HG03571 (cell line): ENCODE data around the gene RAB3IL1.
"Not testable (repeated sequence)": the region's sequence is repeated elsewhere in the genome, so short reads cannot be mapped to it uniquely, and the experiment has no call there.

Experiments
- ATAC-seq: cut with Tn5 transposase; IDR thresholded peaks from one replicate; pipeline ENCODE4 v1.9.1; 2021; ENCODE audit not compliant: unreplicated experiment

Gene RAB3IL1

GRCh38 chr11:61887839-61888494 is 29.4 kb downstream of the RAB3IL1 start:
- ATAC-seq: no peak

DNA sequence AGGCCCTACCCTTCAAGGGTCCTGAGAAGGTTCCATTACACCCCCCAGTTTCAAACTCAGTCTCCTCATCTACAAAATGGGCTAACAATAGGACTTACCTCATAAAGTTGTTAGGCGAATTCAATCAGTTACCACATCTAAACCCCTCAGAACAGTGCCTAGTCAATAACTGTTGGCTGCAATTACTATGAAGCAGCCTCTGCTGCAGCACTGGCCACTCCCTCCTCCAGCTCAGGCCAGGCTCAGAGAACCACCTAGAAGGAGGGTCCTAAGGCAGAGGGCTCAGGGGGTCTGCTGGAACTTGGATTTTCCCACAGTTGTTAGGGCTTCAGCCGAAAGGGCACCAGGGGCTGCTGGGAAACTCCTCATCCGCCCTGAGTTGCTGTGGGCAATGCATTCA is 30.7 kb downstream of the RAB3IL1 start:
- no peak for ATAC-seq

DNA sequence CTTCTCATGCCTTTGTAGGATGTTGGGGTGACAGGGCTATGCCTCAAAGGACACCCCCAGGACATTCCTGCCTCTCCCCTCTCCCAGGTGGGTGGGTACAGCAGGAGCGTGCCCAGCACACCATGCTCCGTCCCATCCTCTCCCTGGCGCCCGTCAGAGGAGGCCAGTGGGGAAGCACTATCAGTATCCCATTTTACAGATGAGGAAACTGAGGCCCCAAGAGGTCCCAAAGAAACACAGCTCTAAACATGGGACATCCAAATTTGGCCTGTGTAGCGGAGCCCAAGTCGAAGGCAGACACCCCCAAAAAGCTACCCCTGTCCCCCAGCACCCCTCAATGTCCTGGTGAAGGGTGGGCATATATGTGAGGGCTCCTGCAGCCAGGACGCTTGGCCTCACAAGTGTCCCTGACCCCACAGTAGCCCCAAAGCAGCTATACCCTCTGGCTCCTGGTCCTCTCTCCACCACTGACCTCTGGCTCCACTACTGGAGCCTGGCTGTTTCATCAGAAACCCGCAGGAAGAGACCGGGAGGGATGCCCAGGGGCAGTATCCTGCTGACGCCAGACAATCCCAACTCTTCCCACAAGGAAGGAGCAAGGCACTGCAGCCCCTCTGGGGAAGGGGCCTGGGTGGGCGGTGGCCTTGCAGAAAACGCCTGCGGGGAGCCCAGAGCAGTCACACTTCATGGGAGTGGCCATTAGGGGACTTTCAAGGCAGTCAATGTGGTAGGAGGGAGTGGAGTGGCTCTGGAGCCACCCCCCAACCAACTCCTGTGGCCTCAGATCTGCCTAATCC is 31.4 kb downstream of the RAB3IL1 start:
- no peak for ATAC-seq

DNA sequence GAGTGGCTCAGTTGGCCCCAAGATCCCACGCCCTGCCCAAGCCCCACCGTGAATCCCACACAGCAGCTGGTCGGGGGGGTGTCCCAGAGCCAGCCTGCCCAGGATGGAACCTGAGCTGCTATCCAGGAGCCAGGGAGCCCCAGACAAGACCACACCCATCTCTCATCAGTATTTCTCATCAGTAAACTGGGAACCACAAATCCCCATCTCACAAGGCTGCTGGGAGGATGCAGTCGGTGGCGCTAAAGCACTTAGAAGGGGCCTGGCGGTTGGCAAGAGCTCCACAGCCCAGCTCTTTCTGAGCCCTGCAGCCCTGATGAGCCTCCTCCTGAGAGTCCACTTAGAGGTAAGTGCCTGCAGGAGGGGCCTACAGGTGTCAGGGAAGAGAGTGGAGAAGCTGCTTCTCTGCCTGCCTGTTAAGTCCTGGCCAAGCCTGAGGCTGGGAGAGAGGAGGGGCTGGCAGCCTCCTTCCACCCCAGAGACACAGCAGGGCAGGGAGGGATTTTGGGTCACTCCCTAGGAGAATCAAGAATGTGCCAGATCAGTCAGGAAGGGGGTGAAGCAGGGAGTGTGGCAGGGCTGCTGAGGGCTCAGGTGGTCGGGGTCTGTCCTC is 32.1 kb downstream of the RAB3IL1 start:
- ATAC-seq: no peak

GRCh38 chr11:61883947-61884346 is 33.4 kb downstream of the RAB3IL1 start:
- ATAC-seq: no peak

DNA sequence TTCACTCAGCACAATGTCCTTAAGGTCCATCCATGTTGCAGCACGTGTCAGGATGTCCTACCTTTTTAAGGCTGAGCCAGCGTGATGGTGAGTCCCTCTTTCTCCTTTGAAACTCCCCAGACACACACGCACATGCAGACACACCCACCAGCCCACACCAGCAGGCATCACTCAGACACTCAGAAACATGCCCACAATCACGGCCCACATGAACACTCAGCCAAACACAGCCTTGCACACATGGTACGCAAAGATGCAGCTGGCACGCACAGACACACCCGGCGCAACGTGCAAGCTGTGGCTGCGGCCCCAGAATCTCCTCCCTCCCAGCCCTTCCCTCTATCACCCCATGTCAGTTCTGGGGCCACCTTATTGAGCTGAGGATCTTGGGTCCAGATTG is 34.0 kb downstream of the RAB3IL1 start:
- ATAC-seq: no peak

DNA sequence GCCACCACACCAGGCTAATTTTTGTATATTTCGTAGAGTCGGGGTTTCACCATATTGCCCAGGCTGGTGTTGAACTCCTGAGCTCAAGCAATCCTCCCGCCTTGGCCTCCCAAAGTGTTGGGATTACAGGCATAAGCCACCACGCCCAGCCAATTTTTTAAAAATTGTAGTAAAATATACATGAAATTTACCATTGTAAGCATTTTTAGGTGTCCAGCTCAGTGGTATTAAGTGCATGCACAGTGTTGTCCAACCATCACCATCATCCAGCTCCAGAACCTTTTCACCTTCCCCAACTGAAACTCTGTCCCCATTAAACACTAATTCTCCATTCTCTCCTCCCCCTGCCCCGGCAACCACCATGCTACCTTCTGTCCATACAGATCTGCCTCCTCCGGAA is 34.5 kb downstream of the RAB3IL1 start:
- no peak for ATAC-seq

GRCh38 chr11:61882267-61882666 is 35.1 kb downstream of the RAB3IL1 start:
- ATAC-seq: not testable (repeated sequence)

GRCh38 chr11:61881397-61881796 is 36.0 kb downstream of the RAB3IL1 start:
- no peak for ATAC-seq

DNA sequence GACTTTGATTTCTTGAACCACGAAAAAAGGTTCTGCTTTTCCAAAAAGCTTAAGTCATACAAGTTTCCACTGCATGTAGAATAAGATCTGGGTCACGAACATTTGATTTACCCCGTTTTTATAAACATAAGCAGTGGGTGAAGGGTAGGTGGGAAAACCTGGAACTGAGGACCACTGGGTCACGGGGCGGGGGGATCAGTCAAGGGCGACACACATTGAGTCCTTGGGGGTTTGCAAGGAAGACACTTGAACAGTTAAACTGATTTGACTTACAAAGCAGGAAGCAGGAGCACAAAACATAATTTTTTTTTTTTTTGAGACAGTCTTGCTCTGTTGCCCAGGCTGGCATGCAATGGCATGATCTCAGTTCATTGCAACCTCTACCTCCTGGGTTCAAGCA is 36.9 kb downstream of the RAB3IL1 start:
- no peak for ATAC-seq

DNA sequence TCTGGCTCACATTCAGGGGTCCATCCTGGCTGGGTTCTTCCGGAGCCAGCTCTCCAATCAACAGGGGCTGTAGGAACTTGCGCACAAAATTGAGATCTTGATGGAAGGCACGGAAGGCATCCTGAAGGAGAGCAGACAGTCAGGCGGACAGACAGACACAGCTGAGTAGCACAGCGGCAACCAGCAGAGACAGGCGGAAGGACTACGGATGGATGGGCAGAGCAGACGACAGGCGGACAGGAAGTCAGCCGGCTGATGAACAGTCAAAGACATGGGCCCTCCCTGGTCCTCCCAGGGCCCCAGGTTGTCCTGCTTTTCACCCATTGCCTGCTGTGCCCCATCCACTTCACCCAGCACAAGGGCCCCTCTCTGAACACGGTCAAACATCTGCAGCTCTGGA is 37.3 kb downstream of the RAB3IL1 start:
- peak; percentile 54 for ATAC-seq

DNA sequence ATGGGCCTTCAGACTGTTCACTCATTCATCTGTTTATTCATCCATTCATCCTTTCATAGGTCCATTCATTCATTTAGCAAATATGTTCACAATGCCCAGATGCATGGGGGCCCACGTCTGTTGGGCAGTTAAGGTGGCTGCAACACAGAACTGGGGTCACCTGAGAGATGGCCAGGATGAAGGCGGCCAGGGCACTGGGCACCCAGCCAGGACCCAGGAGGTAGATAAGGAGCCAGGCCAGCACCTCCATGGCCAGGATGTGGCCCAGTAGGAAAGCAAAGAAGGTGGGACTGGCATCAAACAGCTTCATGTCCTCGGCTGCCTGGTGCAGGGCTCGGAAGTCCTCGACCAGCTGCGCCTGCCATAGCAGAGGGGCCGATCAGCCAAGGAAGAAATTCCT is 38.2 kb downstream of the RAB3IL1 start:
- no peak for ATAC-seq

GRCh38 chr11:61875698-61876097 is 41.7 kb downstream of the RAB3IL1 start:
- no peak for ATAC-seq

- ATAC-seq: no peak
Observed at GRCh38 chr11:61874853-61875252, 42.5 kb downstream of the RAB3IL1 start.

DNA sequence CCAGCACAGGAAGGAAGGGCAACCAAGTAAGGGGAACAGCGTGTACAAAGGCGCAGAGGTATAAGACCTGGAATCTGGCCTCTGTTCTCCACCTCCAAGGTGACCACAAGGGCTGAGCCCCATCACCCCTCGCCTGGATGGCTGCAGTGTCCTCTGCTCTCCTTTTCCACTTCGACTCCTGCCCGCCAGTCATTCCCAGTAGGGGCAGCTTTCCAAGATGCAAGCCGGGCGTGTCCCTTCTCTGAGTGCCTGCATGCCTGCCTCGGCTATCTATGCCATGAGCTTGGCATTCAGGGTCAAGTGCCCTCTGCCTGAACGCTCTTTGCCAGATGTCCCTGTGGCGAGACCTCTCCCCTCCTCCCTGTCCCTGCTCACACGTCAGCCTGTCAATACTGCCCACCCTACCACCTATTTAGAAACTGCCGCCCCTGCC is 43.0 kb downstream of the RAB3IL1 start:
- no peak for ATAC-seq

DNA sequence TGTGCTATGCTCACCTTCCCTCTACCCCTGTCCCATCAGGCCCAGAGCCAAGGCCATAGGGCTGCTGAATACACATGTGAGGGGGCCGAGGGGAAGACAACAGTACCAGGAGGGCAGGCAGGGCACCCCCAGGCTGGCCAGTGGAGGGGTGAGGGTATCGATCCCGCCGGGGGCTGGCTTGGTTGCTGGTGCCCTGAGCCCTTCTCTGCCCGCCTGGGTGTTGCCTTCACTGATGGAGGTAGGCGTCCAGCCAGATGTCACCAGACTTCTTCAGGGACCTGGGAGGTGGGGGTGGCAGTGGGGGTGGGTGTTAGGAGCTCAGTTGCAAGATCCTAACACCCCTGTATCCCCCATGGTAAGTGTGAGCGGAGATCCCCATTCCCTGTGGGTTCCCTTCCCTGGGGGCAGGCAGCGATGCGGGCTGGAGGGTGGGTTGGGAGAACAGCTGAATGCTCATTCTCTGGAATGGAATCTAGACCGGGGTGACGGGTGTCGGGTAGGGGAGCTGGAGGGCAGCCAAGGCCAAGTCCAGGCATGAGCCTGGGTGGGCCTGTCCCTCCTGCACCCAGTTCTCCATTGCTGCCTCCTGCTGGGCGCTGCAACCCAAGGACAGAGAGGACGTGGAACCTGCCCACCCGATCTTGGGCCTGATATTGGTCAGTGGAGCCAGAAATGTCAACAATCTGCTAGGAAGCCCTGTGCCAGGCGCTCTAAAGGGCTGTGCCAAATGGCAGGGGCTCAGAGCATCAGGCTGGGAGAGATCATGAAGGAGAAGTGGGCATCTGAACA is 43.6 kb downstream of the RAB3IL1 start:
- no peak for ATAC-seq

DNA sequence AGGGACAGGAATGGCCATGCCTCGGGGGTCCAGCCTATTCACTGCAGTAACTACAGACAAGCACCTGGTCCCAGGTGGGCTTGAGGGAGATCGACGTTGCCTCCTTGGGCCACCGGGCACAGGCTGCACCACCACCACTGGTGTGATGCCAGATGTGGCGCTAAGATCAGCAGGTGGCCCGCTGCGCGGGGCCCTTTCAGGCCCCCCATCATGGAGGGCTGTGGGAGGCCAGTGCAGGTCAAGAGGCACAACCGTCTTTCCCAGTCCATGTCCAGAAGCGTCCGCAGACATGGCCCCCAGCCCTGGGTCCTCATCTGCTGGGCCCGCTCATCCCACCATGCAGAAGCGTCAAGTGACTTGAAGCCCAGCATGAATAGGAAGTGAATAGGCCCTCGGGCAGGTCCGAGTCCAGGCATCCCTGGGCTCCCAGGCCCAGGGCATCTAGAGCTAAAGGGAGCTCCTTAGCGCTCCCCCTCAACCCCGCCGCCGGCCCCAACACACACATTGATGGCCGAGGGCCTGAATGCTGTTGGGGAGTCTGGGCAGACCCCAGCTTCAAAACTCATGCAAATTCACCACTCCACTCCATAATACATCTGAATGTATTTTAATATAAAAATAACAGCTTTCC is 44.3 kb downstream of the RAB3IL1 start:
- no peak for ATAC-seq

DNA sequence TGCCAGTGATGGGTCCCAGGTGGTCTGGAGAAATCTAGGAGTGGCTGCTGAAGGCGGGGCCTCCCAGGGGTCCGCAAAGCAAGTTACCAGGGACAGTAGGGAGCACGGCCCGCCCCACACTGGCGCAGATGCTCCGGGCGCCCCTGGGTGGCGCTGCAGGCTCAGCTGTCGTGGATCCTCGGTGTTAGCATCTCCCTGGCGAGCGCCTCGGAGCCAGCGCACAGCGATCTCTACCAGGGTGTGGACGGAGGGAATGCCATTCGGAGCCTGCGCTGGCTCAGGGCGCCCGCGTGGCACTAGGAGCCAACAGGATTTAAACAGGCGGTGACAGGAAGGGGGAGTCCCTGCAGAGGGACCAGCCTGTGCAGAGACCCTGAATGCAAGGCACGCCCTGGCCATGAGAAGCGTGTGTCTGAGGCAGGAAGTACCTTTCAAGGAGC is 46.2 kb downstream of the RAB3IL1 start:
- ATAC-seq: peak; percentile 60

GRCh38 chr11:61870541-61871031 is 46.8 kb downstream of the RAB3IL1 start:
- ATAC-seq: no peak

GRCh38 chr11:61869708-61870451 is 47.5 kb downstream of the RAB3IL1 start:
- ATAC-seq: no peak
